Activated T-cell treated with anti-CD3 and anti-CD28 coated beads, Interleukin-2, amount 50 U/mL, for 72 hours (primary cell): ENCODE data around the gene CENPX. TPM values are rescaled to one million over a fixed set of nuclear protein-coding genes. Genes with fewer than 3 reads are reported as not detected.

Source experiments
- ATAC-seq, 2 donors: fragments of 150-1000 bp; cut with Tn5 transposase; replicated peaks in 1 of 2; 2 replicates each; pipeline ENCODE4 v1.10.0; 2021; ENCODE audit warnings: moderate library complexity in 2 of 2, mild to moderate bottlenecking in 1 of 2
- DNase-seq, 2 donors: peaks; one replicate each; pipeline ENCODE4 v3.0.0; 2021 to 2022; ENCODE audit warnings: mixed read lengths in 1 of 2
- H3K27ac Mint-ChIP-seq: one replicate; pipeline ENCODE4 v1.8.0; 2022; ENCODE audit warnings: mild to moderate bottlenecking, moderate library complexity, mixed read lengths
- H3K27me3 Mint-ChIP-seq: one replicate; pipeline ENCODE4 v1.8.0; 2022; ENCODE audit warnings: low read depth, mixed read lengths
- H3K36me3 Mint-ChIP-seq, 2 donors: one replicate each; pipeline ENCODE4 v1.8.0; 2022; ENCODE audit warnings: mixed read lengths in 2 of 2, mild to moderate bottlenecking in 1 of 2; ENCODE audit not compliant: insufficient read depth in 2 of 2
- H3K4me1 Mint-ChIP-seq: one replicate; pipeline ENCODE4 v1.8.0; 2022; ENCODE audit warnings: low read depth, mixed read lengths
- H3K4me3 Mint-ChIP-seq, 2 donors: one replicate each; pipeline ENCODE4 v1.8.0; 2022; ENCODE audit warnings: mild to moderate bottlenecking in 2 of 2, mixed read lengths in 2 of 2, moderate library complexity in 2 of 2
- H3K9me3 Mint-ChIP-seq, 2 donors: one replicate each; pipeline ENCODE4 v1.8.0; 2022; ENCODE audit warnings: mixed read lengths in 2 of 2
- total RNA-seq, 2 donors: library from RNA; stranded (reverse); gene quantifications; one replicate each; pipeline ENCODE4 v1.2.3, GENCODE V29; 2022

CENPX gene
- total RNA-seq, 2 donors from 2014 or later, result 32.2 to 44.0 TPM

- Mint-ChIP-seq H3K27ac (no peak overlapping the region), H3K36me3 (peaks cover 0 to 1% of the 10 kb centered on the region in 2 donors), H3K27me3 (no peaks in the 10 kb centered on the region), H3K4me1 (no peaks in the 10 kb centered on the region), H3K4me3 (no peak overlapping the region), H3K9me3 (no peaks in the 10 kb centered on the region)
- ATAC-seq, result no peak
- no peak for DNase-seq
These were observed 26.4 kb downstream of the CENPX start for GRCh38 chr17:81996232-81996756.

GRCh38 chr17:81995463-81996231 is 27.0 kb downstream of the CENPX start:
- peak in 1 of 2 donors; percentile 20 for ATAC-seq
- H3K27ac Mint-ChIP-seq, result no peak overlapping the region

DNA sequence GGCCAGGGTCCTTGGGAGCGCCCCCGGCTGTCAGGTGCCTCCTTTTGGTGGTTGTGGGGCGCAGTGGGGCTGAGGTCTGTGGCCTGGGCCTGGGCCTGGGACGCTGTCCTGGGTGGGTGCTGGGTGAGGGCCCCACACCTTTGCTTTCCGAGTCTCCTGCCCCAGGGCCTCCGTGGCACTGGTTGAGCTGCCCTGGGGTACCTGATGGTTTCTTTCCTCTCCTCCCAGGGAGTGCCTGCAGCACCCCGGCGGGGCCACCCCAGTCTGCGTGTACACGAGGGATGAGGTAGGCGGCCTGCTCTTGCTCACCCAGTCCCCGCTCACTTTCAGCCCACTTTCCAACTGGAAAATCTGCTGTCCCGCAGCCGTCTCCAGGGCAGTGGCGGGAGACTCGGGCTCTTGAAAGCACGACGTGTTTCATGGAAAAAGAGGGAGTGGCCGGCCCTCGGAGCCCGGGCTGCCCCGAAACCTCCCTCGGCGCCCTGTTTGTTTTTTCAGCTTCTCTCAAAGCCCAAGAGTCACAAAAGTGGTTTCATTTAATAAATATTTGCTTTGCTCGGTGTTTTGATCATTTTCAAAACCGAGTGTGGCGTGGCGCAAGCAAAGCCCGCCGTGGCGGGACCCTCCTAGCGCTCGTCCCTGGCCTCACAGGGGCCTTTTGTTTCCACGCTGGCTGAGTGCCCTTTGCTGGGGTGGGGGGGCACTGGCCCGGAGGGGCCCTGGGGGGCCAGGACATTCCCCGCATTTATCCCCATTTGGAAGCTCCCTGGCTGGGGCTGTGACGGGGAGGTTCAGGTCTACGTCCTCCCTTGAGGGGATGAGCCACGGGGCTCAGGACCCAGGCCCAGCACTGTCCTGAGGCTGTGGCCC is 27.9 kb downstream of the CENPX start:
- H3K36me3 Mint-ChIP-seq, result peaks cover 0 to 1% of the 10 kb centered on the region in 2 donors
- no peak overlapping the region for H3K4me3 Mint-ChIP-seq
- no peaks in the 10 kb centered on the region for H3K4me1 Mint-ChIP-seq
- no peaks in the 10 kb centered on the region for H3K27me3 Mint-ChIP-seq
- H3K27ac Mint-ChIP-seq, result no peak overlapping the region
- no peaks in the 10 kb centered on the region for H3K9me3 Mint-ChIP-seq
- DNase-seq (no peak), ATAC-seq (no peak)

More at GRCh38 chr17:81995463-81996231, 27.0 kb downstream of the CENPX start:
- H3K4me1 Mint-ChIP-seq, result no peaks in the 10 kb centered on the region
- H3K36me3 Mint-ChIP-seq, result peaks cover 0 to 1% of the 10 kb centered on the region in 2 donors
- no peak overlapping the region for H3K4me3 Mint-ChIP-seq
- no peaks in the 10 kb centered on the region for H3K27me3 Mint-ChIP-seq
- no peaks in the 10 kb centered on the region for H3K9me3 Mint-ChIP-seq
- no peak for DNase-seq

GRCh38 chr17:81993729-81994592 is 28.7 kb downstream of the CENPX start:
- H3K4me3 Mint-ChIP-seq, result no peak overlapping the region
- no peak for ATAC-seq

DNA sequence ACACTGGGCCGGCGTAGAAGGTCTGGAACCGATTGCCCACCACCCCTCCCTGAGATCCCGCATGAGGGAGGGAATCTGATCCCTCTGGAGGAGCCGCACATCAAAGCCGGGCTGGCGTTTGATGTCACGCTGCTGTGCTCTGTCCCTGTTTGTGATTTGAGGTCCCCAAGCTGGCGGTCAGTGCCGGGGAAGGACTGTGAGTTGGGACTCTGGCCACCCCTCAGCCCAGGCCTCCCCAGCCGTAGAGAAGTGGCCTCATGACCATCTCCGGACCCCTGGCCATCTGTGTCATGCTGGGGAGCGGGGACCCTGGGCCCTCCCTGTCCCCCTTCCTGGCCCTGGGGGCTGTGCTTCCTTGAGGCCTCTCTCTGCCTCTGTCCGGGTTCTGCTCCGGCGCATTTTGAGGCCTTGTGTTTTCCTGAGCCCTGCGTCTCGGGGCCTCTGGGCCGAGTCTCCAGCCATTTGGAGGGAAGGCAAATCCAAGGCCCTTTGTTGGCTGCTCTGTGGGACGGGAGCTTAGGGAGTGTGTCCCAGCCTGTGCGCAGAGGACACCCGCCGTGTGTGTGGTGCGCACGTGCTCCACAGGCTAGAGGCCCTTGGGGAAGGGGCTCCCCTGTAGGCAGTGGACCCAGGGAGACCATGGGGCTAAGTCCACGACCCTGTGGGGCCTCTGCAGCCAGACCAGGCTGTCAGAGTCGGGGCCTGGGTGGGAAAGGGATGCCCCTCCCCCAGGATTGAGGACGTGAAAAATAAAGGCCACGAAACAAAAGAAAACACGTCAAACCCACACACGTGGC is 30.2 kb downstream of the CENPX start:
- Mint-ChIP-seq H3K4me3 (no peak overlapping the region), H3K4me1 (no peaks in the 10 kb centered on the region), H3K27me3 (no peaks in the 10 kb centered on the region), H3K36me3 (peaks cover 0 to 1% of the 10 kb centered on the region in 2 donors), H3K9me3 (no peaks in the 10 kb centered on the region), H3K27ac (no peak overlapping the region)
- ATAC-seq, result no peak
- no peak for DNase-seq

More at GRCh38 chr17:81993729-81994592, 28.7 kb downstream of the CENPX start:
- H3K9me3 Mint-ChIP-seq, result no peaks in the 10 kb centered on the region
- H3K27me3 Mint-ChIP-seq, result no peaks in the 10 kb centered on the region
- DNase-seq, result no peak
- peaks cover 0 to 1% of the 10 kb centered on the region in 2 donors for H3K36me3 Mint-ChIP-seq
- no peaks in the 10 kb centered on the region for H3K4me1 Mint-ChIP-seq
- H3K27ac Mint-ChIP-seq, result no peak overlapping the region

DNA sequence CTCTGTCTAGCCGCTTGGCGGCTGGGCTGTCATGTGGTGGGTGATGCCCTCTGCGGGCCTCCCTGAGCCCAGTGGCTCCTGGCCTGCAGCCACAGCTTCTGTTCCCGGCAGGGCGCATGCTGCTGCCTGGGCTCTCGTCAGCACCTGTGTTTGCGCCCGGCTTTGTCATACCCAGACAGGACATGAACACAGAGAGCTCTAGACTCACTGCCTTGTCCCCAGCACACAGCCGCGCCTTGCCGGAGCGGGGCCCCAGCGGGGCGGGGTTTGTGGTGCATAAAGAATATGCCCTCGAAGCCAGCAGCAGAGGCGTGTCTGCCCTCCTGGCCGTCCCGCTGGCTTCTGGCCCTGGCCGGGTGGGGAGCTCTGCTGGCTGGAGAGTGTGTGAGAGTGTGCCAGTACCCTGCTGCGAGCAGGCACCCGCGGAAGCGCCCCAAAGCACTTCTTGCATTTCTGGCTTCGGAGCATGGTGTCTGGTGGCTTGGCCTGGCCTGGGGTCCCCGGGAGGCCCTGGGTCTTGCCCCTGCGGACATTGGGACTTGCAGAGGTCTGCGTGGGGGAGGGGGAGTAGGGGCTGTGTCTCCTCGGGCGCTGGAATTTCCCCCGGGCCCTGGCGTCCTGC is 30.9 kb downstream of the CENPX start:
- Mint-ChIP-seq H3K27ac (no peak overlapping the region), H3K27me3 (no peaks in the 10 kb centered on the region), H3K4me1 (no peaks in the 10 kb centered on the region)

DNA sequence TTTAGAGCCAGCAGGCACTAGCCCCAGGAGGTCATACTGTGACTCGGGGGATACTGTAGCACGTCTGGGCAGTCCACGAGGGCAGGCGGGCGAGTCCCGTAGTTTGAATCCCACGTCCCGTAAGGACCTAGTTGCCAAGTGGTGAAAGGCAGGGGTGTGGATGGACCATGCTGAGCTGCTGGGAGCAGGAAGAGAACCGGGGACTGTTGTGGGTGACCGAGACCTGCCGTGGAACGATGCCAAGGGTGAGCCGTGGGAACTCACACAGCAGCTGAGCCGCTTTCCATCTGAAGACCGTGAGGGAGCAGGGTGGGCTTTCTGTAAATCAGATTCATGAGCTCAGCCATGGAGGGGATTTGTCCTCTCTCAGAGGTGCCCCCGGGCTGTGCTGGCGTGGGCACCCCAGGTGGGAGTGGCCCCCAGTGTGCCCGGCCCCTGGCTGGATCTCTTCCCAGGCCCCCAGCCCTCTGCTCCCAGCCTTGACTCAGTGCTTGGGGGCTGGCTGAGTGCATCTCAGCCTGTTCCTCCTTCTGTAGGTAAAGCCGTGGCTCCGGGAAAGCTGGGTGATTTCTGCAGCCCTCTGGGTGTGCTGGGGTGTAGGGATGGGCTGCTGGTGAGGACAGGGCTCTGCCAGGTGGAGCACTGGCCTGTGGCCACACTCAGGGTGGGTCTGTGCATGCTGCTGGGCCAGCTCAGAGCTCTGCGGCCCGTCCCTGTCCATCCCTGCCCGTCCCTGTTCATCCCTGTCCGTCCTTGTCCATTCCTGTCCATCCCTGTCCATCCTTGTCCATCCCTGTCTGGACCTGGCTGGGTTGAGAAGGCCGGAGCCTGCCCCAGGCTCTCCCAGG is 31.6 kb downstream of the CENPX start:
- H3K27me3 Mint-ChIP-seq, result no peaks in the 10 kb centered on the region
- no peak overlapping the region for H3K4me3 Mint-ChIP-seq
- ATAC-seq (peak in 1 of 2 donors; percentile 33), DNase-seq (no peak)
- no peak overlapping the region for H3K27ac Mint-ChIP-seq
- no peaks in the 10 kb centered on the region for H3K36me3 Mint-ChIP-seq
- H3K4me1 Mint-ChIP-seq, result no peaks in the 10 kb centered on the region
- no peaks in the 10 kb centered on the region for H3K9me3 Mint-ChIP-seq

More for the DNA sequence above, 30.9 kb downstream of the CENPX start:
- no peak overlapping the region for H3K4me3 Mint-ChIP-seq
- DNase-seq, result no peak
- H3K9me3 Mint-ChIP-seq, result no peaks in the 10 kb centered on the region
- ATAC-seq, result peak in 1 of 2 donors; percentile 17
- H3K36me3 Mint-ChIP-seq, result peaks cover 0 to 1% of the 10 kb centered on the region in 2 donors

DNA sequence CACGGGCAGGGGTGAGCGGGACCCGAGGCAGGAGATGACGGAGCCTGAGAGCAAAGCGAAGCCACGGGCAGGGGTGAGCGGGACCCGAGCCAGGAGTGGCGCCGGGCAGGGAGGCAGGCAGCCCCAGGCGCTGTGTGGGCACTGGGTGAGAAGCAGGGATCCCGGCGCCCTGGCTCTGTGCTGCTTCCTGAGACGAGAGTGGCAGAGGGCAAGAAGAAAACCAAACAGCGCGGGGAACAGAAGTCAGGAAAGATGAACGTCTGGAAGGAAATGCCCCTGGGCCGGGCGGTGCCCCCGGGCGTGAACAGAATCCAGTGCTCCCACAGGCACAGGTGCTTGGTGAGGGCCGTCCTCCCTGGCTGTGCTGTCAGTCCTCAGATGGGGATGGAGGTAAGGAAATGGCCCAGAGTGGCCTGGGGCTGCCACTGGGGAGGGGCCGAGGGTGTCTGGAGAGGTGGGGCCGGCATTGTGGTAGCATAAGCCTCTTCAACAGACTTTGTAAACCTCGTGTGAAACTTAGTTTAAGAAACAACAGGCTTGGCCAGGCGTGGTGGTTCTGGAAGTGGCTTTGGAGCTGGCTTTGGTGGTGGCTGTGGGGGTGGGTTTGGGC is 35.4 kb downstream of the CENPX start:
- H3K27ac Mint-ChIP-seq, result no peak overlapping the region
- H3K36me3 Mint-ChIP-seq, result peaks cover 3 to 5% of the 10 kb centered on the region in 2 donors
- ATAC-seq, result no peak

DNA sequence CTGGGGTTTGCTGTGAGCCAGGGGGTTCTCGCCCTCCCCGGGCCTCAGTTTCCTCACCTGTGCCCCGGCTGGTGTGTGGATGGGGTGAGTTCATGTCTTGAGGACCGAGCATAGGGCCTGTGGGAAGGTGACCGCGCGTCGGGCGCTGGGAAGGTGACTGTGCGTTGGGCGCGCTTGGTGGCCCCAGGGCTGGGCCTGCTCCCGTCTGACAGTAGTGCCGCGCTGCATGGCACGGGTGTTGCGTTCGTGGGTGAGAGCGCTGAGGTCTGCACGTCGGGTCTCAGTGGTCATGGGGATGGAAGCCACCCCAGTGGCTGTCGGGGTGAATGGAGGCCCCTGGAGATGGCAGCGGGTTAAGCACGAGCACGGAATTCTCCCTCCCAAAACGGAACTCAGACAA is 36.1 kb downstream of the CENPX start:
- H3K27me3 Mint-ChIP-seq, result no peaks in the 10 kb centered on the region
- H3K4me1 Mint-ChIP-seq, result no peaks in the 10 kb centered on the region

More for the DNA sequence above, 35.4 kb downstream of the CENPX start:
- no peak for DNase-seq
- Mint-ChIP-seq H3K27me3 (no peaks in the 10 kb centered on the region), H3K4me3 (no peak overlapping the region), H3K4me1 (no peaks in the 10 kb centered on the region), H3K9me3 (no peaks in the 10 kb centered on the region)

DNA sequence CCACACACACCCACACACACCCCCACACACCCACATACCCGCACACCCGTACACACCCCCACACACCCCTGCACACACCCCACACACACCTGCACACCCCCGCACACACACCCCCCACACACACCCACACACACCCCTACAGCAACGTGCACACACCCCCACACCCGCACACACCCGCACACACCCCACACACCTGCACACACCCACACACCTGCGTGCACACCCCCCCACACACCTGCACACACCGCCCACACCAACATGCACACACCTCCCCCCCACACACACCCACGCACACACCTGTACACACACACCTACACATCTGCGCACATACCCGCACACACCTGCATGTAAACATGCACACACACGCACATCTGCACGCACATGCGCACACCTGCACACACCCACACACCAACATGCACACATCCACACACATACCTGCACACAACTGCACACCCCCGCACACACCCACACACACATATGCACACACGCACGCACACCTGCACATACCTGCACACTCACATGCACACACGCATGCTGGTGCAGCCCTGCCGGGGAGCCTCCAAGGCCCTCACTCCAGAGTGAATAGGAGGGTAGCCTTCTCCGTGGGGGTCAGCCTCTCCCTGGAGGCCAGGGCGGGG is 37.8 kb downstream of the CENPX start:
- Mint-ChIP-seq H3K4me3 (no peak overlapping the region), H3K9me3 (no peaks in the 10 kb centered on the region), H3K36me3 (peaks cover 3 to 5% of the 10 kb centered on the region in 2 donors), H3K27ac (no peak overlapping the region), H3K4me1 (peaks cover 14% of the 10 kb centered on the region), H3K27me3 (no peaks in the 10 kb centered on the region)
- DNase-seq, result no peak
- ATAC-seq, result no peak

More for the DNA sequence above, 36.1 kb downstream of the CENPX start:
- ATAC-seq, result no peak
- no peaks in the 10 kb centered on the region for H3K9me3 Mint-ChIP-seq
- no peak overlapping the region for H3K27ac Mint-ChIP-seq
- H3K36me3 Mint-ChIP-seq, result peaks cover 3 to 5% of the 10 kb centered on the region in 2 donors
- no peak for DNase-seq
- H3K4me3 Mint-ChIP-seq, result no peak overlapping the region
